HG03565 (cell line): Measurements from ENCODE around the gene TNFRSF12A.

Experiments used
- ATAC-seq: cut with Tn5 transposase; IDR thresholded peaks from one replicate; pipeline ENCODE4 v1.9.1; 2021; ENCODE audit warnings: mild to moderate bottlenecking, moderate library complexity; ENCODE audit not compliant: unreplicated experiment

Gene TNFRSF12A

DNA sequence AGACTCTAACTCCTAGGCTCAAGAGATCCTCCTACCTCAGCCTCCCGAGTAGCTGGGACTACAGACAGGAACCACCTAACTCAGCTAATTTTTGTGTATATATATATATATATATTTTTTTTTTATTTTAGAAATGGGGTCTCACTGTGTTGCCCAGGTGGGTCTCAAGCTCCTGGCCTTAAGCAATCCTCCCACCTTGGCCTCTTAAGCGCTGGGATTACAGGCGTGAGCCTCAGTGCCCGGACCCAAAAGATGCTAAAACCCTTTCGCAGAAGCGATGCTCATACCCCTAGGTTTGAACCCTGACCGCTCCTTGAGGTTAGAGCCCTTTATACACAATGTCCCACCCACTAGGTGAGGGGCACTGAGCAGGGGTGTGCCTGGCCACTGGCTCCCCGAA is 9.7 kb upstream of the TNFRSF12A start:
- no peak for ATAC-seq

DNA sequence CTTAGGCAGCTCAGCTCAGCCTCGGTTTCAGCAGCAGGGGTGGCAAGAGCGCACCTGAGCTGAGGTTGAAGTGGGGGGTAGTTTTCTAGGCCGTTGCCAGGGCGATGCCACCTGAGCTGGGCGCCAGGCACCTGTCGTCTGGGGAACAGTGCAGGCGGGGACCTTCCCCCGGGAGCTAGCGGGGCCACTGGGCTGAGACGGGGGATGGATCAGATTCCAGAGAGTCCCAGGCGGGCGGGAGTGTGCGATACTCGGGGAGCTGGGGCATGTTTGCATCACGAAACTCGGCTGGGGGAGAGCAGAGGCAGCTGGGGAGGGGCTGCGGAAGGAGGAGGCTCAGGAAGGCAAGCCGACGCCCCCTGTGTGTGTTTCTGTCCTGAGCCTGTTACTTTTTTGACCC is 7.9 kb upstream of the TNFRSF12A start:
- ATAC-seq, result no peak

DNA sequence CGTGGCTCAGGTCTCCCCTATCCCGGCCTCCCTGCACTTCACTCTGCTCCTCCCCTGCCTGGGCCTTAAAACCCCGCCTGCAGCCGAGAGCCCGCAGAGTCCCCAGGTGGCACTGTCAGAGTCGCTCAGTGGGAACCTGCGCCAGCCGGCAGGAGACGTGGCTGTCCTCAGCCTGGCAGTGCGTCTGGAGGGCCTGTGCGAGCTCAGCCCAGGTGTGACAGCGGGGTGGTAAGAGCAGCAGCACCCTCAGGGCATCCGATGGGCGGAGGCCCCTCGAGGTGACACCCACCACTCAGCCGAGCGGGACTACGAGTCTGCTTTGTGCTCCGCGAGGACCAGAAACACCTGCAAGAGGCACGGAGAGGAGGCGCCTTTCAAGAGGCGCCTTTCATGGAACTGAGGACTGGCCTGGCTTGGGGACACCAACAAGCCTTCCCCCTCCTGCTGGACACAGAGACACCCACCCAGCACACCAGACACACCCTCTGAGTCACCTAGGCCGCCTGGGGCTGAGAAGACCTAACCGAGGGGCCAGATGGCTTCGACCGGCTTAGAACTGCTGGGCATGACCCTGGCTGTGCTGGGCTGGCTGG is 7.2 kb upstream of the TNFRSF12A start, which contains the start of gene CLDN9:
Gene CLDN9, plus strand, starts transcription at position 96 of the 593 bp plus-strand sequence. Its CDS starts 440 bp downstream, at position 536.
- ATAC-seq, result no peak

DNA sequence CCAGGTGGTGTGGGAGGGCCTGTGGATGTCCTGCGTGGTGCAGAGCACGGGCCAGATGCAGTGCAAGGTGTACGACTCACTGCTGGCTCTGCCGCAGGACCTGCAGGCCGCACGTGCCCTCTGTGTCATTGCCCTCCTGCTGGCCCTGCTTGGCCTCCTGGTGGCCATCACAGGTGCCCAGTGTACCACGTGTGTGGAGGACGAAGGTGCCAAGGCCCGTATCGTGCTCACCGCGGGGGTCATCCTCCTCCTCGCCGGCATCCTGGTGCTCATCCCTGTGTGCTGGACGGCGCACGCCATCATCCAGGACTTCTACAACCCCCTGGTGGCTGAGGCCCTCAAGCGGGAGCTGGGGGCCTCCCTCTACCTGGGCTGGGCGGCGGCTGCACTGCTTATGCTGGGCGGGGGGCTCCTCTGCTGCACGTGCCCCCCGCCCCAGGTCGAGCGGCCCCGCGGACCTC is 6.6 kb upstream of the TNFRSF12A start:
- ATAC-seq, result no peak

DNA sequence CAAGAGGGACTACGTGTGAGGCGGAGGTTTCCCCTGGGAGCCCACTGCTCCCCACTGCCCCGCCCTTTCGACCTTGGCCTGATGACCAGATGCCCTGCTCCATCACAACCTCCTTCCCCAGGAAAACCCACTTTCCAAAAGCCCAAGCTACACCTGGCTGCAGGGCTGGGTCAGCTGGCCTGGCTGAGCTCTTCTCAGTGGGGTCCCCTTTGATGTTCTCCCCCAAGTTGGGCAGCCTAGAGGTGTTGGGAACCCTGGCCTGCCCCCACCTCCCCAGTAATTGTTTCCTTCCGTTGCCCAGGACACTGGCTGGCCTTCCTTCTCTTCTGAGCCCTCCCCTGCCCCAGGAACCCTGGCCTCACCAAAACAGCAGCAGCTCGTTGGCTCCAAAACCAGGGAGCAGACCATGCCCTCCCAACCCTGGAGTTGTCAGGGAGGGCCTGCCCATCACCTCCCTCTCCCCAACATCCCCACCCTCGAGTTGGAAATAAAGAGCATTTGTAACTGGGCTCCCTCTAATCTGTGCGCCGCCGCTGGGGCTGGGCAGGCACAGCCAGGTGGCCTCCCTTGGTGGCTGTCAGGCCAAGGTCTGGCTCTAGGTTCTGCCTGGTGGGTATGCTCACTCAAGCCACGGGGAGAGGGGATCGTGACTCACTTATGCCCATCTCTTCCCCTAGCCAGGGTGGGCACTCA is 6.0 kb upstream of the TNFRSF12A start:
- ATAC-seq, result no peak

DNA sequence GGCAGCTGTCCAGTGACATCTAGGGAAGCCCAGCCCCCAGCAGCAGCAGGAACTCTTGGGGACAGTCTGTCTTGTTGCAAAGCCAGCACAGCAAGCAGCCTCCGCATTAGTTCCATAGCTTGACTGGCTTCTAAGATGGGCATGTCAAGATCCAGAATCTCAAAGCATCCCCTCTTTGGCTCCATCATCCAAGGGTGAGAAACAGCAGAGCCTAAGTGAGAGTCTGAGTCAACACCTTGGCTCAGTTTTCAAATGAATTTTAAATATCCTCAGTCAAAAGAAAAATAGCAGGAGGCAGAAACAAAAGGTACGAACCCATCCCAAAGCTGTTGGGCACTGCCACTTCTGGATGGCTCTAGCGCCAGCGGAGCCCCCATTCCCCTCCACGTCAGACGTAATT is 5.2 kb upstream of the TNFRSF12A start:
- ATAC-seq, result no peak

DNA sequence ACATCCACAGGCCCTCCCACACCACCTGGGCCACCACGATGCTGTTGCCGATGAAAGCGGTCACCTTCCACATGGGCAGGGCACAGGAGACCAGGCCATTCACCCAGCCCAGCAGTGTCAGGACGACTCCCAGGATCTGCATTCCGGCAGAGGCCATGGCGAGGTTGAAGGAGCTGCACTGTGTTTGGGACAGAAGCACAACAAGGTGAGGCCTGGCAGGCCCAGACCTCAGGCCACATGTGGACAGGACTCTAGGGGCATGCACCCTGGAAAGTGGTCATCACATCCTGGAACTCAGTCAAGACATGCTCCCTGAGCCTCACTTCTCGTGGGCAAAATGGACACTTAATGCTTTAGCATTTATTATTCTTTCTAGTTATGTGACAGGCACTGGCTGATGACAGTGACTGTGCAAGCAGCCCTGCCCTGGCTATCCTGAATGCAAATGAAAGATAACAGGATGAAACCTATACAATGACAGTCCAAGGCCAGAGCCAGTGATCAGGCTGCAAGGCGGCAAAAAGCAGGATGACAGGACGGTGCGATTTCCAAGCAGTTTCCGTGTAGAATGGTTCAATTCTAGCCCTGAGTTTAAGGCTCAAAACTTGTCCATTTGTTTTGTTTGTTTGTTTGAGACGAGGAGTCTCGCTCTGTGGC is 4.2 kb upstream of the TNFRSF12A start:
- ATAC-seq, result no peak

DNA sequence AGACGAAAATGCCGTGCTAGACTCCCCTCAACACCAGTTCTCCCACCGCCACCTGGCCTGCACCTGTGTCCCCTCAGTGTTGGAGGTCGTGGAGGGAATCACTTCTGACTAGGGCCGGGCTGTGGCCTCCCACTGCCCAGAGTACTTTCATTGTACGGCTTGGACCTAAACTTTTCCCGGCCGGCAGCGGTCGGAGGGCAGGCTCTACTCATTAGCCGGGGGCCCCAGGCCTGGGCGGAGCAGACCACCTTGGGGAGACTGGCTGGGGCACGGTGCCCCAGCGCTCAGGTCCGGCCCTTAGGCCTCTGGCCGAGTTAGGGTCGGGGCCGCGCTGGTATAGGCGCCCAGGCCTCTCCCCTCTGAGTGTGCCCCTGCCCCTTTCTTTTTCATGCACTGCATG is 2.8 kb upstream of the TNFRSF12A start:
- no peak for ATAC-seq

DNA sequence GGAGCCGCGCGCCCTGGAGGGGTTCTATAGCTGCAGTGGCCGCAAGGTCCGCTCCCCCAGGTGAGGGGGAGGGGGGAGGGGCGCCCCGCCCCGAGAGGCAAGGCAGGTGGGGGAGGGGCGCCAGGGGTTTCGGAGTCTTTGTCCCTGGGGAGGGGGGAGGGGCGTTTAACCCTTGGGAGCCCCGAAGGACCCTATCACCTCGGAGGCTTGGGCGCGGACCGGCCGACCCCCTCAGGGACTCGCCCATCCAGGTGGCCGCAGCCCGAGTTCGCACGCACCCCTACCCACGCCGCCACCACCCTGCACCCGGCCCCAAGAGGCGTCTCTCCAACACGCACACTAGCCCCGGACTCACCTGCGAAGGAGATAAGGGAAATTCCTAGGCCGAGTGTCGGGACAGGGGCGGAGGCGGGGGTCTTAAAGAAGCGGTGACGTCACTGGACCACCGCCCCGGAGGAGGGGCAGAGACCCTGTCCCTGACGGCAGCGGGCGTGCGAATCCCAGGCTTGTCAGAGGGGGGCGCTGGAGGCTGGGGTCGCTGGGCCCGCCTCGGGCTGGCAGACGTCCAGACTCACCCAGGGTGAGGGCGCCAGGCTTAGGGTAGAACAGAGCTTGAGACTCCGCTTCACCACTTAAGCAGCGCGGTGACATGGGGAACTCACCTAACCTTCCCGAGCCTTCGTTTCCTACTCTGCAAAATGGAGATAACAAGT is 2.2 kb upstream of the TNFRSF12A start, which contains the start of gene CLDN6:
Gene CLDN6, minus strand, starts transcription at position 390 of the 713 bp plus-strand sequence. CDS start 2,162 bp downstream, outside the sequence.
- ATAC-seq, result no peak

DNA sequence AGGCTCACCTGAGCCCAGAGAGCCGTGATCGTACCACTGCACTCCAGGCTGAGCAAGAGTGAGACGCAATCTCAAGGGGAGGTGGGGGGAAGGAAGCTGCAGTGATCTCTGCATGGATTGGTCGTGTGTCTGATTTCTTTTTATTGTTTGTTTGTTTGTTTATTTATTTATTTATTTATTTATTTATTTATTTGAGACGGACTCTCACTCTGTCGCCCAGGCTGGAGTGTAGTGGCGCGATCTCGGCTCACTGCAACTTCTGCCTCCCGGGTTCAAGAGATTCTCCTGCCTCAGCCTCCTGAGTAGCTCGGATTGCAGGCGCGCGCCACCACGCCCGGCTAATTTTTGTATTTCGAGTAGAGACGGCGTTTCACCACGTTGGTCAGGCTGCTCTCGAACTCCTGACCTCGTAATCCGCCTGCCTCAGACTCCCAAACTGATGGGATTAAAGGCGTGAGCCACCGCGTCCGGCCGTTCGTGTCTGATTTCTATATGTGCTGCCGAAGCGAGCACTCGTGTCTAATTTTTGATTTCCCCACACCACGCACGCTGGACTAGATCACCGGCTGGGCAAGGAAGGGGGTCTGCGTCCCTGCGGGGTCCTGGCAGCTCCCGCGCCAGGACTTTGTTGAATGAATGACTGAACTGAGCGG is 448 bp upstream of the TNFRSF12A start:
- no peak for ATAC-seq

DNA sequence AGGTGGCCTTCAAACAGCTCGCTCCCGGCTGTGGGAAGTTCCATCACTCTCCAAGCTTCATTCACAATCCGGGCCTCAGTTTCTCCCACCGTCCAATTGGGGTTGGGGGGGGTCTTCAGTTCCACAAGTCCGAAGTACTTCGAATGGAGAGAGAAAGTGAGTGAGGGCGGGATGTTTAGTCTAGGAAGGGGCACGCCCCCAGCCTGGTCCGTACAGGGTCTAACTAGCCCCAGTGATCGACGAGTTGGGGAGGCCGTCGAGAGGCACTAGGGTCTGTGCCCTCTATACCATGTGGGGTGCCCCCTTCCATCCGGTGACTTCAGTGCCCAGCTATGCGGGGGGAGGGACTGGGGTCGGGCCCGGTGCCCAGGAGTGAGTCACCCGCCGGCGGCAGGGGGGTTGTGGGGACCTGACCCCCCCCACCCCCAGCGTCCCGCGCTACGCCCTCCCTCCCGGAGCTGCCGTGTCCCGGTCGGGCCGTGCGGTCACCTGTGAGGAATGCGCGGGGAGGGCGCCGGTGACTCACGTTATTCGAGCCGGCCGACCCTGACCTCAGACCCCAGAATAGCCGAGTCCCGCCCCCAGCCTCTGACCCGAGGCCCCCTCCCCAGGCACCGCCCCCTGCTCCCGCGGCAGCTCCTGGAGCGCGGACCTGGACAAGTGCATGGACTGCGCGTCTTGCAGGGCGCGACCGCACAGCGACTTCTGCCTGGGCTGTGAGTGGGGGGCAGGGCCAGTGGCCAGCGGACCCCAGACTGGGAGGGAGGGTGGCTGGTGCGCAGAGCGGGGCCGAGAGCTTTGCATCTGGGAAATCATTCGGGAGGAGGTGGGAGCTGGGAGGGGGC is 658 bp downstream of the TNFRSF12A start:
- no peak for ATAC-seq

DNA sequence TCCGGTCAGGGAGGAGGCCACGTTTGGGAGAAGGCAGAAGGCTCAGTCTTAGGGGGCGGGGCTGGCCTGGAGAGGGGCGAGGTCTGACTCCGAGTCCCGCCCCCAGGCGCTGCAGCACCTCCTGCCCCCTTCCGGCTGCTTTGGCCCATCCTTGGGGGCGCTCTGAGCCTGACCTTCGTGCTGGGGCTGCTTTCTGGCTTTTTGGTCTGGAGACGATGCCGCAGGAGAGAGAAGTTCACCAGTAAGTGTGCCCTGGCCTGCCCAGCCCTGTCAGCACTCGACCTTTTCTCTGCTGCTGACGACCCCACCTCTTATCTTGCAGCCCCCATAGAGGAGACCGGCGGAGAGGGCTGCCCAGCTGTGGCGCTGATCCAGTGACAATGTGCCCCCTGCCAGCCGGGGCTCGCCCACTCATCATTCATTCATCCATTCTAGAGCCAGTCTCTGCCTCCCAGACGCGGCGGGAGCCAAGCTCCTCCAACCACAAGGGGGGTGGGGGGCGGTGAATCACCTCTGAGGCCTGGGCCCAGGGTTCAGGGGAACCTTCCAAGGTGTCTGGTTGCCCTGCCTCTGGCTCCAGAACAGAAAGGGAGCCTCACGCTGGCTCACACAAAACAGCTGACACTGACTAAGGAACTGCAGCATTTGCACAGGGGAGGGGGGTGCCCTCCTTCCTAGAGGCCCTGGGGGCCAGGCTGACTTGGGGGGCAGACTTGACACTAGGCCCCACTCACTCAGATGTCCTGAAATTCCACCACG is 1.5 kb downstream of the TNFRSF12A start:
- no peak for ATAC-seq

DNA sequence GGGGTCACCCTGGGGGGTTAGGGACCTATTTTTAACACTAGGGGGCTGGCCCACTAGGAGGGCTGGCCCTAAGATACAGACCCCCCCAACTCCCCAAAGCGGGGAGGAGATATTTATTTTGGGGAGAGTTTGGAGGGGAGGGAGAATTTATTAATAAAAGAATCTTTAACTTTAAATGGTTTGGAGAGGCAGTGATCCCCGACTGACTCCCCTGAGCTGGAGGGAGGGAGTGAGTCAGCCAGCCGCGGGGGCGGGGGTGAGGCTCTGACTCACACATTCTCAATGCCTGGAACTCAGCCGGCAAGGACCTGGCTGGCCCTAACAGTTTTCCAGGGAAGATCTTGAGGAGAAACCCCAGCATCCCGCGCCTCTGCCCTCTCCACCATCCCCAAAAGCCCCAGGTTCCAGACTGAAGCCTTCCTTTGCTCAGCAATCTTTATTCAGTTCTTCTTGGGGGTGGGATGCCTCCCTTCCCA is 2.1 kb downstream of the TNFRSF12A start:
- ATAC-seq, result no peak

DNA sequence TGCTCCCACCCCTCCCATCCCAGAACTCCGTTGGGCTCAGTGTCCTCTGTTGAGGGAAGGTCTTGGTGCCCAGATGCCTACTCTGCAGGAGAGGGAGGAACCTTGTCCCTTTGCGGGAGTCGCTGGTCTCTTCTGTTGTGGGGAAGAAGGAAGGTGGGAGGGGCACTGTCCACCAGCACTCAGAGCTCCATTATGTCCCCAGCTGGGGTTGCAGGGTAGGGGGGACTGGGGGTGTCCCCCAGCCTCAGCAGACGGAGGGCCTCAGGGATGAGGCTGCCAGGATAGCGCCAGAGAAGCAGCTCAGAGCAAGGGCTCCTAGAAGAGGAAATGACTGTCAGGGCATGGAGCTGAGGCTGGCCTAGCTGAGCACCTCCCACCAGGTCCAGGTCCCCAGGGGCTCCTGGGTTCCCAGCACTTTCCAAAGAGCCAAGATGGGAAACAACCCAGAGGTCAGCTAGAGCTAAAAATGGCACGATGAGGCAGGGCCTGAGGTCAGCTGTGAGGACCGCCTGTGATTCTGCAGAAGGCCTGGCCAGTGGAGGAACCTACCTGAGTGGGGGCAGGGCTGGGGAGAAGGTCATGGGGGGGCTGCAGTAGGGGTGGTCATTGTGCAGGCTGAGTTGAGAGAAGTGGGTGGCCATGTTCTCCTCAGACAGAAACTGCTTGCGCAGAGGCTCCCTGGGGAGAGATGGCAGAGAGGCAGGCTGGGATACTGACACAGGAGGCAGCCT is 2.7 kb downstream of the TNFRSF12A start:
- no peak for ATAC-seq

DNA sequence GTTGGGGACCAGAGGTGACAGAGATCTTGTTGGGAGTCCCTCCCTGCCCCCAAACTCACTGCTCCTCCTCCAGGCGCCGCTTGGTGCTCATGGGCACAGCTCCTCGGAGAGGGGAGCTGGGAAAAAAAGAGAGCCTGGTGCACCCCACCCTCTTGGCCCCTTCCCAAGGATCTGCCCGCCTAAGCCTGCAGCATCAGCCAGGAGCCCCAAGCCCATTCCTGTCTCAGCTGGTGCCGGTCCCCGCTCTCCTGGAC is 3.2 kb downstream of the TNFRSF12A start:
- ATAC-seq, result no peak

DNA sequence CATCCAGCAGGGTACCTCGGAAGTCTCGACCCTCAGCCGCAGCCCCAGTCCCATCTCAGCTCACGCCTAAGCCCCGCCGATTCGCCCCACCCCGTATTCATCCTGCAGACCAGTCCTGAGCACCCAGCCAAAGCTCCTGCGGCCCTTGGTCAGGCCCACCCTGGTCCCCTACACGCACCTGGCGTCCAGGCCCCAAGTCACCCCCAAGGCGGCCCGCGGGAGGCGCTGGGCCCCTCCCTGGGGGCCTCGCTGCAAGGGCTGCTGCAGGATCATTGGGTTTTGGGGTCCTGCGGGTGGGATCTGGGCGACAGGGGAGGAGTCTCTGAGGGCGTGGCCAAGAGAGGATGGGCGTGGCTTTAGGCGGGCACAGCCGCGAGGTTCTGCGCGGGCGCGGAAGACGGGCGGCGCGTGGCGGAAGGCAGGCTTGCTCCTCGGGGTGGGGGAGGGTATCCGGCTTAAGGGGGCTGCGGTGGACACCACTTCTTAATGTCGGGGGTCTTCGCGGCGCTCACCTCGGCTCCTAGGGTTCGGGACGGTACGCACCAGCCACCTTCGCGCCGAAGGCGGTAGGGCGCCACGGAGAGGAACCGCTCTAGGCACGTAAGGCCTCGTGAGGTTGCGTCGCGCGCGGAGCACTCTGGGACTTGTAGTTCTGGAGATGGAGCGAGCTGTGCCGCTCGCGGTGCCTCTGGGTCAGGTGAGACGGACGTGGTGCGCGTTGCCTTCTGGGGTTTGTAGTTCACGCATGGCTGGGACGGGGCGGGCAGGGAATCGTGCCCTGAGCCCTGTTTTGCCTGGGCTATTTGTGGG is 3.7 kb downstream of the TNFRSF12A start, which contains the start of the genes HCFC1R1 and THOC6:
Gene HCFC1R1, minus strand, starts transcription at position 274 of the 810 bp plus-strand sequence. Its CDS starts 1 bp downstream, at position 273.
Gene THOC6, plus strand, starts transcription at position 367 of the 810 bp plus-strand sequence. Its CDS starts 292 bp downstream, at position 659.
- peak; percentile 71 for ATAC-seq
